SH-SY5Y (cell line): ENCODE data around the gene ARMC9.

Experiments
- GATA2 ChIP-seq: IDR thresholded peaks from 2 replicates; pipeline ENCODE4 v1.6.1; 2011; ENCODE audit warnings: mild to moderate bottlenecking, low read depth, low read length
- GATA3 ChIP-seq: IDR thresholded peaks from 2 replicates; pipeline ENCODE4 v1.6.1; 2011; ENCODE audit warnings: low read depth, mild to moderate bottlenecking, low read length, moderate library complexity

DNA sequence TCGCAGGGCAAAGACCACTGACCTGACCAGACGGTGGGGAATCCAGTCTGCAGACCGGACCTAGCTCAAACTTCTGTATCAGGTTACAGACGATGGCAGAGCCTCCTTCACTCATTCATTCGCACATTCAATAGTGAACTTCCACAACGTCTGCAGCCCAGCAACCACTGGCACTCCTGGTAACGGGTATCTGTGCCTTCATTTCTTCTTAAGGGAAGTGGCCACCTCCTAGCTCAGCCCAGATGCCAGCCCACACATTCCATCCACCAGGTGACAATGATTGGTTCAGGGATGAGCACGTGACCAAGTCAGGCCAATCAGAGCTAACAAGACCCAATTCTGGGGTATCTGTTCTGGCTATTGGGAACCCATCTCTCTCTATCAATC is 15.9 kb upstream of the ARMC9 start:
- TF ChIP-seq GATA3 (no peak), GATA2 (no peak)
